HEK293T (cell line): ENCODE results near the gene DDIT3.

Source experiments
- CTCF ChIA-PET: fragments of 350-600 bp; formaldehyde crosslinking; extraction: SDS; loops from one replicate; lab custom pipeline; 2021; ENCODE audit warnings: antibody characterized with exemption, inconsistent platforms; lab: Yijun Ruan, JAX
- POLR2A ChIA-PET: fragments of 350-600 bp; formaldehyde crosslinking; extraction: SDS; loops from one replicate; lab custom pipeline; 2020; ENCODE audit warnings: antibody characterized with exemption, inconsistent platforms; lab: Yijun Ruan, JAX
- DNase-seq: peaks from one replicate; pipeline ENCODE4 v3.0.0; 2012; ENCODE audit warnings: mixed read lengths; ENCODE audit errors: extremely low spot score
- ARNT ChIP-seq: fragments of 450-650 bp; IDR thresholded peaks from 2 replicates; pipeline ENCODE4 v1.6.1; 2017; ENCODE audit warnings: mild to moderate bottlenecking
- BHLHE40 ChIP-seq: fragments of 450-650 bp; IDR thresholded peaks from 2 replicates; pipeline ENCODE4 v1.6.1; 2016; ENCODE audit warnings: mild to moderate bottlenecking, moderate library complexity, borderline replicate concordance
- CTBP1 ChIP-seq: fragments of 450-650 bp; IDR thresholded peaks from 2 replicates; pipeline ENCODE4 v1.6.1; 2016; ENCODE audit warnings: borderline replicate concordance
- ELF4 ChIP-seq: fragments of 450-650 bp; IDR thresholded peaks from 2 replicates; pipeline ENCODE4 v1.6.1; 2017; ENCODE audit warnings: antibody characterized with exemption
- FOXA1 ChIP-seq: fragments of 450-650 bp; IDR thresholded peaks from 2 replicates; pipeline ENCODE4 v1.6.1; 2016; ENCODE audit warnings: mild to moderate bottlenecking
- FOXK2 ChIP-seq: fragments of 450-650 bp; IDR thresholded peaks from 2 replicates; pipeline ENCODE4 v1.6.1; 2016; ENCODE audit warnings: mild to moderate bottlenecking
- FOXM1 ChIP-seq: fragments of 450-650 bp; IDR thresholded peaks from 2 replicates; pipeline ENCODE4 v1.6.1; 2017; ENCODE audit warnings: mild to moderate bottlenecking, borderline replicate concordance
- HDGF ChIP-seq: fragments of 450-650 bp; IDR thresholded peaks from 2 replicates; pipeline ENCODE4 v1.6.1; 2017; ENCODE audit warnings: antibody characterized with exemption, borderline replicate concordance
- L3MBTL2 ChIP-seq: fragments of 450-650 bp; conservative IDR thresholded peaks from 2 replicates; pipeline ENCODE4 v1.6.1; 2016; ENCODE audit warnings: mild to moderate bottlenecking
- LEF1 ChIP-seq: fragments of 450-650 bp; IDR thresholded peaks from 2 replicates; pipeline ENCODE4 v1.6.1; 2017; ENCODE audit warnings: mild to moderate bottlenecking, borderline replicate concordance
- NFRKB ChIP-seq: fragments of 450-650 bp; IDR thresholded peaks from 2 replicates; pipeline ENCODE4 v1.6.1; 2016; ENCODE audit warnings: mild to moderate bottlenecking, moderate library complexity
- PKNOX1 ChIP-seq: fragments of 450-650 bp; IDR thresholded peaks from 2 replicates; pipeline ENCODE4 v1.6.1; 2016
- SP1 ChIP-seq: fragments of 450-650 bp; IDR thresholded peaks from 2 replicates; pipeline ENCODE4 v1.6.1; 2017
- SUZ12 ChIP-seq: fragments of 450-650 bp; IDR thresholded peaks from 2 replicates; pipeline ENCODE4 v1.6.1; 2016; ENCODE audit warnings: mild to moderate bottlenecking
- TARDBP ChIP-seq: fragments of 450-650 bp; IDR thresholded peaks from 2 replicates; pipeline ENCODE4 v1.6.1; 2016
- ZNF384 ChIP-seq: fragments of 450-650 bp; IDR thresholded peaks from 2 replicates; pipeline ENCODE4 v1.6.1; 2016

DDIT3 gene

GRCh38 chr12:57491393-57492280 is 28.7 kb downstream of the DDIT3 start:
- DNase-seq, result no peak
- TF ChIP-seq ELF4 (no peak), PKNOX1 (0 out of 2 replicates have a peak, but pooled peaks have one; percentile 34)
- POLR2A ChIA-PET, result interaction anchor here (1.7 to 4.2 kb wide), 2 partner anchors 26 to 28 kb away, joined by 4 to 18 read pairs; partner anchors contain the start of gene DDIT3
- CTCF ChIA-PET, result interaction anchor here (0.6 to 0.7 kb wide), 2 partner anchors 28 to 33 kb away, joined by 3 to 4 read pairs; no protein-coding TSS in a partner anchor

GRCh38 chr12:57490126-57490525 is 30.2 kb downstream of the DDIT3 start:
- ChIA-PET CTCF (no interaction called here), POLR2A (interaction anchor here (1.7 to 4.2 kb wide), 2 partner anchors 27 to 29 kb away, joined by 4 to 18 read pairs; partner anchors contain the start of gene DDIT3)
- TF ChIP-seq ARNT (no peak), TARDBP (no peak), SP1 (no peak), SUZ12 (no peak), HDGF (no peak), CTBP1 (no peak), PKNOX1 (no peak)
- no peak for DNase-seq

GRCh38 chr12:57489157-57489641 is 31.1 kb downstream of the DDIT3 start:
- ChIA-PET POLR2A (interaction anchor here (4.2 kb wide), 1 partner anchor 30 kb away, joined by 18 read pairs; the partner anchor contains the start of gene DDIT3), CTCF (interaction anchor here (0.8 kb wide), 1 partner anchor 17 kb away, joined by 3 read pairs; no protein-coding TSS in a partner anchor)
- DNase-seq, result no peak
- TF ChIP-seq FOXA1 (no peak), LEF1 (no peak), ELF4 (no peak), FOXK2 (no peak), L3MBTL2 (no peak), SP1 (no peak), TARDBP (no peak), SUZ12 (no peak), FOXM1 (no peak), NFRKB (no peak), CTBP1 (no peak), ARNT (no peak)

- ChIA-PET POLR2A (interaction anchor here (4.2 kb wide), 1 partner anchor 31 kb away, joined by 18 read pairs; the partner anchor contains the start of gene DDIT3), CTCF (interaction anchor here (0.8 kb wide), 1 partner anchor 16 kb away, joined by 3 read pairs; no protein-coding TSS in a partner anchor)
- TF ChIP-seq BHLHE40 (no peak), FOXA1 (no peak), NFRKB (no peak), TARDBP (no peak), CTBP1 (no peak), ZNF384 (no peak), FOXM1 (no peak), FOXK2 (no peak), L3MBTL2 (no peak), ELF4 (no peak), SP1 (no peak), SUZ12 (no peak)
- no peak for DNase-seq
Observed at GRCh38 chr12:57488402-57489156, 31.7 kb downstream of the DDIT3 start.

GRCh38 chr12:57487597-57488401 is 32.5 kb downstream of the DDIT3 start, which contains the start of gene MARS1:
MARS1 (plus strand) TSS chr12:57488068; CDS start chr12:57488091, 23 bp downstream.
- DNase-seq, result peak; percentile 88
- TF ChIP-seq BHLHE40 (no peak), HDGF (no peak), FOXM1 (no peak), ELF4 (peak; percentile 51), SP1 (no peak), L3MBTL2 (peak; percentile 87), CTBP1 (no peak), NFRKB (no peak), FOXK2 (no peak), LEF1 (no peak), TARDBP (no peak), ARNT (no peak), ZNF384 (peak; percentile 99), SUZ12 (no peak), FOXA1 (no peak), PKNOX1 (peak; percentile 34; the same call in 1 of the 2 replicates)
- CTCF ChIA-PET, result interaction anchor here (1.4 kb wide), 1 partner anchor 29 kb away, joined by 3 read pairs; no protein-coding TSS in a partner anchor
- POLR2A ChIA-PET, result interaction anchor here (0.9 to 4.2 kb wide), 5 partner anchors 11 to 36 kb away, joined by 3 to 18 read pairs (median 5); partner anchors contain the start of genes DDIT3 and INHBE
